K562 (cell line): Measurements from ENCODE around the gene FEN1. TPM values are rescaled to one million over a fixed set of nuclear protein-coding genes. Genes with fewer than 3 reads are reported as not detected.

Experiments
- ARHGAP35 ChIP-seq: fragments of 450-650 bp; IDR thresholded peaks from 2 replicates; pipeline ENCODE4 v1.6.1; 2018; ENCODE audit not compliant: partially characterized antibody
- CBX3 ChIP-seq, 2 experiments: IDR thresholded peaks; 1 replicate in 1 of 2; 2 replicates in 1 of 2; pipeline ENCODE4 v1.6.1; 2012; ENCODE audit warnings: inconsistent platforms in 2 of 2, low read length in 2 of 2, borderline replicate concordance in 1 of 2, control low read depth in 1 of 2
- CHD2 ChIP-seq: IDR thresholded peaks from 2 replicates; pipeline ENCODE4 v1.6.1; 2011; ENCODE audit warnings: low read depth, low read length
- FOS ChIP-seq: IDR thresholded peaks from 3 replicates; pipeline ENCODE4 v1.6.1; 2011; ENCODE audit not compliant: insufficient read length; ENCODE audit errors: extremely low read depth
- HSF4 ChIP-seq: fragments of 250-450 bp; sonication (Bioruptor Pico); IDR thresholded peaks from 2 replicates; pipeline ENCODE4 v2.1.2; 2022; ENCODE audit warnings: mild to moderate bottlenecking, moderate library complexity, borderline replicate concordance
- MYNN ChIP-seq, 2 experiments: sonication (generic); formaldehyde crosslinking in 1 of 2; IDR thresholded peaks; 2 replicates each; pipeline versions ENCODE4 v1.5.0 to v1.6.1; 2016 to 2020; ENCODE audit warnings: antibody characterized with exemption in 1 of 2, missing genetic modification reagents in 1 of 2
- PCBP2 ChIP-seq: fragments of 200-400 bp; formaldehyde crosslinking; IDR thresholded peaks from 2 replicates; pipeline ENCODE4 v1.6.1; 2018; ENCODE audit warnings: low read length, low read depth, mild to moderate bottlenecking, moderate library complexity; ENCODE audit not compliant: poor library complexity, severe bottlenecking
- PHF21A ChIP-seq: fragments of 450-650 bp; IDR thresholded peaks from 2 replicates; pipeline ENCODE4 v1.6.1; 2017; ENCODE audit warnings: low read depth, borderline replicate concordance
- PHTF2 ChIP-seq: fragments of 250-450 bp; sonication (Bioruptor Pico); IDR thresholded peaks from 2 replicates; pipeline ENCODE4 v1.5.0; 2021; ENCODE audit warnings: mild to moderate bottlenecking
- SMARCC2 ChIP-seq: fragments of 450-650 bp; IDR thresholded peaks from 2 replicates; pipeline ENCODE4 v1.6.1; 2017; ENCODE audit warnings: antibody characterized with exemption, moderate library complexity, mild to moderate bottlenecking, low read depth
- SOX6 ChIP-seq: fragments of 450-650 bp; IDR thresholded peaks from 2 replicates; pipeline ENCODE4 v1.6.1; 2014; ENCODE audit warnings: mild to moderate bottlenecking
- ZNF311 ChIP-seq: fragments of 250-450 bp; sonication (Bioruptor Pico); IDR thresholded peaks from 2 replicates; pipeline ENCODE4 v1.4.0; 2020; ENCODE audit warnings: mild to moderate bottlenecking, moderate library complexity
- ZNF644 ChIP-seq: fragments of 200-800 bp; sonication (Bioruptor generic); IDR thresholded peaks from 2 replicates; pipeline ENCODE4 v1.6.1; 2016; ENCODE audit warnings: low read depth, missing genetic modification characterization, missing compliant biosample characterization
- ZNF717 ChIP-seq: fragments of 250-450 bp; sonication (Bioruptor Pico); IDR thresholded peaks from 2 replicates; pipeline ENCODE4 v1.5.0; 2021
- ZNF778 ChIP-seq: fragments of 450-650 bp; formaldehyde crosslinking; IDR thresholded peaks from 2 replicates; pipeline ENCODE4 v1.4.0; 2020; ENCODE audit warnings: mild to moderate bottlenecking, moderate library complexity
- polyA plus RNA-seq, 8 experiments: library from polyadenylated mRNA; depleted of rRNA in 4 of 8; stranded (reverse) in 5 of 8; unstranded in 3 of 8; fragments of >200 nt; fragmentation: Nextera tagmentation in 2 of 8; fragmentation: Illumina TruSeq in 1 of 8; extraction: Ambion mirVana in 2 of 8; extraction: Trizol in 1 of 8; gene quantifications; 2 replicates each; pipeline versions ENCODE4 v1.2.1 to v1.2.3, GENCODE V29; 2011 to 2014; ENCODE audit warnings: inconsistent platforms in 1 of 8, missing spikeins in 1 of 8
- total RNA-seq, 7 experiments: library from RNA; depleted of rRNA in 6 of 7; stranded (reverse); fragments of >200 nt in 6 of 7; fragmentation: Illumina TruSeq in 2 of 7; extraction: Trizol in 2 of 7; gene quantifications; 2 replicates each; pipeline versions ENCODE4 v1.2.1 to v1.2.3, GENCODE V29; 2011 to 2021; ENCODE audit warnings: low replicate concordance in 1 of 7
- TF ChIP-seq, protein P1 (sequence below): sonication (generic); formaldehyde crosslinking; IDR thresholded peaks from 2 replicates; pipeline ENCODE4 v1.8.0; 2022; ENCODE audit warnings: mild to moderate bottlenecking, missing genetic modification reagents
- TF ChIP-seq, protein P2 (sequence below): fragments of 450-650 bp; IDR thresholded peaks from 2 replicates; pipeline ENCODE4 v1.7.1; 2018; ENCODE audit warnings: mild to moderate bottlenecking, low read depth; ENCODE audit not compliant: partially characterized antibody
- TF ChIP-seq, protein P3 (sequence below), 2 experiments: IDR thresholded peaks; 2 replicates each; pipeline ENCODE4 v1.6.1; 2012; ENCODE audit warnings: improper control_type of control experiment in 2 of 2, low read depth in 2 of 2, low read length in 2 of 2, borderline replicate concordance in 1 of 2

The FEN1 gene
- total and polyA plus RNA-seq, 9 of the 15 experiments (the other 6 are each of a cell fraction or from before 2014, with no cell fraction given): 58.1 to 156 (median 137) TPM

DNA sequence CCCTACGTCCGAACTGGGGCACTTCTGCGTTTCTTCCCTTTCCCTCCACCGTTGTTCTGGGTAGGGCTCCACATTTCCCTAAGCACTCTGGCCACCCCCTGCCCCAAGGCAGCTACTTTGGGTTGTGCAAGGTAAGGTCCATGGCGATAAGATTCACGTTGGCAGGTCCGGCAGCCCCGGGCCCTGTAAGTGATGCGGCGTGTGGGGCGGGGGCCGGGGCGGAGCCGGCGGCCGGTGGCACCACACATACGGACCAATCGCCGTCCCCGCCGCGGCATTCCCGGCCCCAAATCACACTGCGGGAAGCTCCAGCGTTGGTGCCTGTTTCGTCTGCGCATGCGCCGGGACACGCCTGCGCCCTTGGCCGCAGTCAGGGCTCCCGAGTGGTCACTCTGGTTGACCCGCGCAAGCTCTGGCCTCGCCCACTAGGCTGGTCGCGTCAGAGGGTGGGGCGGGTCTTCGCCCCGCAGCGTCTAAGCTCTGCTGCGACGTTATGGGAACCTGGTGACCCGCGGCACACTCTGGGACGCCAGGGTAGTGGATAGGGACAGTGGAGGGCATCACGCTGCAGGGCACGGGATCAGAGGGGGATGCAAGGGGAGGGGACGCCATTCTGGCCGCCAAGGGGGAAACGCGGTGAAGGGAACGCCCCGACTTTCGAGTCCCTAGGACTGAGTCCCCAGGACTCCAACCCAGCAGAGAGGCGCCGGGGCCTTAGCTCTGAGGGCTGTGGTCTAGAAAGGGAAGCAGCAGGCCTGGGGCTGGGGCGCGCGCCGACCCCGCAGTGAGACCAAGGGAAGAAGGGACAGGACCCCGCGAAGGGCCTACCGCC, 22.5 kb downstream of the FEN1 start (continued):
- no peak for TF ChIP-seq ZNF717 (CRISPR knock-in tag)
- no peak for TF ChIP-seq ZNF644 (tag)
- 0 out of 2 replicates have a peak, but pooled peaks have one; percentile 16 for TF ChIP-seq CHD2
- TF ChIP-seq, protein P1, sequence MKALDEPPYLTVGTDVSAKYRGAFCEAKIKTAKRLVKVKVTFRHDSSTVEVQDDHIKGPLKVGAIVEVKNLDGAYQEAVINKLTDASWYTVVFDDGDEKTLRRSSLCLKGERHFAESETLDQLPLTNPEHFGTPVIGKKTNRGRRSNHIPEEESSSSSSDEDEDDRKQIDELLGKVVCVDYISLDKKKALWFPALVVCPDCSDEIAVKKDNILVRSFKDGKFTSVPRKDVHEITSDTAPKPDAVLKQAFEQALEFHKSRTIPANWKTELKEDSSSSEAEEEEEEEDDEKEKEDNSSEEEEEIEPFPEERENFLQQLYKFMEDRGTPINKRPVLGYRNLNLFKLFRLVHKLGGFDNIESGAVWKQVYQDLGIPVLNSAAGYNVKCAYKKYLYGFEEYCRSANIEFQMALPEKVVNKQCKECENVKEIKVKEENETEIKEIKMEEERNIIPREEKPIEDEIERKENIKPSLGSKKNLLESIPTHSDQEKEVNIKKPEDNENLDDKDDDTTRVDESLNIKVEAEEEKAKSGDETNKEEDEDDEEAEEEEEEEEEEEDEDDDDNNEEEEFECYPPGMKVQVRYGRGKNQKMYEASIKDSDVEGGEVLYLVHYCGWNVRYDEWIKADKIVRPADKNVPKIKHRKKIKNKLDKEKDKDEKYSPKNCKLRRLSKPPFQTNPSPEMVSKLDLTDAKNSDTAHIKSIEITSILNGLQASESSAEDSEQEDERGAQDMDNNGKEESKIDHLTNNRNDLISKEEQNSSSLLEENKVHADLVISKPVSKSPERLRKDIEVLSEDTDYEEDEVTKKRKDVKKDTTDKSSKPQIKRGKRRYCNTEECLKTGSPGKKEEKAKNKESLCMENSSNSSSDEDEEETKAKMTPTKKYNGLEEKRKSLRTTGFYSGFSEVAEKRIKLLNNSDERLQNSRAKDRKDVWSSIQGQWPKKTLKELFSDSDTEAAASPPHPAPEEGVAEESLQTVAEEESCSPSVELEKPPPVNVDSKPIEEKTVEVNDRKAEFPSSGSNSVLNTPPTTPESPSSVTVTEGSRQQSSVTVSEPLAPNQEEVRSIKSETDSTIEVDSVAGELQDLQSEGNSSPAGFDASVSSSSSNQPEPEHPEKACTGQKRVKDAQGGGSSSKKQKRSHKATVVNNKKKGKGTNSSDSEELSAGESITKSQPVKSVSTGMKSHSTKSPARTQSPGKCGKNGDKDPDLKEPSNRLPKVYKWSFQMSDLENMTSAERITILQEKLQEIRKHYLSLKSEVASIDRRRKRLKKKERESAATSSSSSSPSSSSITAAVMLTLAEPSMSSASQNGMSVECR (CRISPR knock-in tag): no peak
- TF ChIP-seq HSF4 (CRISPR knock-in tag): no peak
- TF ChIP-seq CBX3 (IDR thresholded peaks at IDR 0.05; ENCODE audit: borderline replicate concordance in 1 of 2, low read length in 2 of 2): 0 out of 3 replicates have a peak, but pooled peaks of 1 of the 2 experiments have one; percentile 13
- TF ChIP-seq, protein P2, sequence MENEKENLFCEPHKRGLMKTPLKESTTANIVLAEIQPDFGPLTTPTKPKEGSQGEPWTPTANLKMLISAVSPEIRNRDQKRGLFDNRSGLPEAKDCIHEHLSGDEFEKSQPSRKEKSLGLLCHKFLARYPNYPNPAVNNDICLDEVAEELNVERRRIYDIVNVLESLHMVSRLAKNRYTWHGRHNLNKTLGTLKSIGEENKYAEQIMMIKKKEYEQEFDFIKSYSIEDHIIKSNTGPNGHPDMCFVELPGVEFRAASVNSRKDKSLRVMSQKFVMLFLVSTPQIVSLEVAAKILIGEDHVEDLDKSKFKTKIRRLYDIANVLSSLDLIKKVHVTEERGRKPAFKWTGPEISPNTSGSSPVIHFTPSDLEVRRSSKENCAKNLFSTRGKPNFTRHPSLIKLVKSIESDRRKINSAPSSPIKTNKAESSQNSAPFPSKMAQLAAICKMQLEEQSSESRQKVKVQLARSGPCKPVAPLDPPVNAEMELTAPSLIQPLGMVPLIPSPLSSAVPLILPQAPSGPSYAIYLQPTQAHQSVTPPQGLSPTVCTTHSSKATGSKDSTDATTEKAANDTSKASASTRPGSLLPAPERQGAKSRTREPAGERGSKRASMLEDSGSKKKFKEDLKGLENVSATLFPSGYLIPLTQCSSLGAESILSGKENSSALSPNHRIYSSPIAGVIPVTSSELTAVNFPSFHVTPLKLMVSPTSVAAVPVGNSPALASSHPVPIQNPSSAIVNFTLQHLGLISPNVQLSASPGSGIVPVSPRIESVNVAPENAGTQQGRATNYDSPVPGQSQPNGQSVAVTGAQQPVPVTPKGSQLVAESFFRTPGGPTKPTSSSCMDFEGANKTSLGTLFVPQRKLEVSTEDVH: peak; percentile 64
- TF ChIP-seq MYNN (IDR thresholded peaks at IDR 0.05): no peak
- TF ChIP-seq MYNN (CRISPR knock-in tag; IDR thresholded peaks at IDR 0.05): no peak
- TF ChIP-seq PHTF2 (CRISPR knock-in tag): no peak
- no peak for TF ChIP-seq ARHGAP35
- TF ChIP-seq, protein P3, sequence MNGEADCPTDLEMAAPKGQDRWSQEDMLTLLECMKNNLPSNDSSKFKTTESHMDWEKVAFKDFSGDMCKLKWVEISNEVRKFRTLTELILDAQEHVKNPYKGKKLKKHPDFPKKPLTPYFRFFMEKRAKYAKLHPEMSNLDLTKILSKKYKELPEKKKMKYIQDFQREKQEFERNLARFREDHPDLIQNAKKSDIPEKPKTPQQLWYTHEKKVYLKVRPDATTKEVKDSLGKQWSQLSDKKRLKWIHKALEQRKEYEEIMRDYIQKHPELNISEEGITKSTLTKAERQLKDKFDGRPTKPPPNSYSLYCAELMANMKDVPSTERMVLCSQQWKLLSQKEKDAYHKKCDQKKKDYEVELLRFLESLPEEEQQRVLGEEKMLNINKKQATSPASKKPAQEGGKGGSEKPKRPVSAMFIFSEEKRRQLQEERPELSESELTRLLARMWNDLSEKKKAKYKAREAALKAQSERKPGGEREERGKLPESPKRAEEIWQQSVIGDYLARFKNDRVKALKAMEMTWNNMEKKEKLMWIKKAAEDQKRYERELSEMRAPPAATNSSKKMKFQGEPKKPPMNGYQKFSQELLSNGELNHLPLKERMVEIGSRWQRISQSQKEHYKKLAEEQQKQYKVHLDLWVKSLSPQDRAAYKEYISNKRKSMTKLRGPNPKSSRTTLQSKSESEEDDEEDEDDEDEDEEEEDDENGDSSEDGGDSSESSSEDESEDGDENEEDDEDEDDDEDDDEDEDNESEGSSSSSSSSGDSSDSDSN (IDR thresholded peaks at IDR 0.05; ENCODE audit: borderline replicate concordance in 1 of 2, low read depth in 2 of 2, low read length in 2 of 2): peak in 1 of 2 experiments; percentile 70; a peak in 2 of 4 replicates
- no peak for TF ChIP-seq ZNF778 (CRISPR knock-in tag)
- no peak for TF ChIP-seq SOX6
- TF ChIP-seq PHF21A: no peak
- TF ChIP-seq SMARCC2: no peak
- TF ChIP-seq ZNF311 (CRISPR knock-in tag): no peak
- TF ChIP-seq PCBP2: no peak
- TF ChIP-seq FOS: no peak
